Effector CD8-positive, alpha-beta T cell (primary cell): ENCODE measurements around the gene PTPRN2.
A peak's percentile ranks its signal among the peaks of the same experiment; 100 is the strongest.

Source experiments
- DNase-seq: peaks from one replicate; lab custom pipeline; 2025; lab: John Stamatoyannopoulos, UW

Gene PTPRN2

GRCh38 chr7:157621131-157621681 is 966.4 kb downstream of the PTPRN2 start:
- no peak for DNase-seq

GRCh38 chr7:157620616-157621015 is 967.0 kb downstream of the PTPRN2 start:
- DNase-seq: no peak

GRCh38 chr7:157619753-157620525 is 967.7 kb downstream of the PTPRN2 start:
- no peak for DNase-seq

GRCh38 chr7:157618823-157619606 is 968.6 kb downstream of the PTPRN2 start:
- DNase-seq: no peak

- DNase-seq: no peak
Observed at GRCh38 chr7:157618091-157618726, 969.4 kb downstream of the PTPRN2 start.

- DNase-seq: no peak
Observed at GRCh38 chr7:157617401-157617800, 970.2 kb downstream of the PTPRN2 start.

- DNase-seq: no peak
Observed at GRCh38 chr7:157616931-157617330, 970.7 kb downstream of the PTPRN2 start.

GRCh38 chr7:157616426-157616825 is 971.2 kb downstream of the PTPRN2 start:
- DNase-seq: no peak

GRCh38 chr7:157615852-157616251 is 971.8 kb downstream of the PTPRN2 start:
- no peak for DNase-seq

- DNase-seq: no peak
Observed at GRCh38 chr7:157615101-157615817, 972.4 kb downstream of the PTPRN2 start.

- DNase-seq: no peak
Observed at GRCh38 chr7:157614457-157615020, 973.1 kb downstream of the PTPRN2 start.

- no peak for DNase-seq
Observed at GRCh38 chr7:157613575-157614322, 973.9 kb downstream of the PTPRN2 start.

- DNase-seq: peak; percentile 41
Observed at GRCh38 chr7:157612664-157613561, 974.7 kb downstream of the PTPRN2 start.

GRCh38 chr7:157612009-157612663 is 975.5 kb downstream of the PTPRN2 start:
- DNase-seq: no peak

- no peak for DNase-seq
Observed at GRCh38 chr7:157611341-157611740, 976.3 kb downstream of the PTPRN2 start.

- DNase-seq: no peak
Observed at GRCh38 chr7:157610671-157611295, 976.8 kb downstream of the PTPRN2 start.

- no peak for DNase-seq
Observed at GRCh38 chr7:157609932-157610640, 977.5 kb downstream of the PTPRN2 start.

GRCh38 chr7:157609516-157609915 is 978.1 kb downstream of the PTPRN2 start:
- DNase-seq: no peak
